WTC11 (cell line): ENCODE data around the gene PARD3B. TPM values are rescaled to one million over a fixed set of nuclear protein-coding genes. Genes with fewer than 3 reads are reported as not detected.

Source experiments
- ATAC-seq: fragments of 200-7000 bp; cut with Tn5 transposase; 2 replicates; pipeline ENCODE4 v1.10.0; 2021; ENCODE audit warnings: mild to moderate bottlenecking, moderate library complexity
- CTCF ChIA-PET: fragments of 300-600 bp; sonication (Branson Sonifier 250); formaldehyde crosslinking; loops from one replicate; lab custom pipeline; 2021; ENCODE audit warnings: antibody characterized with exemption; lab: Charles Lee
- POLR2A ChIA-PET: fragments of 350-600 bp; sonication (Branson Sonifier 250); formaldehyde crosslinking; loops from one replicate; lab custom pipeline; 2021; ENCODE audit warnings: antibody characterized with exemption; lab: Charles Lee
- DNase-seq: peaks from one replicate; pipeline ENCODE4 v3.0.0; 2021; ENCODE audit warnings: low spot score
- H3K27ac Mint-ChIP-seq: 2 replicates; pipeline ENCODE4 v1.8.0; 2021; ENCODE audit warnings: mixed read lengths
- H3K27me3 Mint-ChIP-seq: 2 replicates; pipeline ENCODE4 v1.8.0; 2021; ENCODE audit warnings: low read depth, mild to moderate bottlenecking, moderate library complexity, mixed read lengths
- H3K36me3 Mint-ChIP-seq: 2 replicates; pipeline ENCODE4 v1.8.0; 2021; ENCODE audit warnings: mixed read lengths
- H3K4me1 Mint-ChIP-seq: 2 replicates; pipeline ENCODE4 v1.8.0; 2022; ENCODE audit warnings: mixed read lengths
- H3K4me3 Mint-ChIP-seq: 2 replicates; pipeline ENCODE4 v1.8.0; 2021; ENCODE audit warnings: mild to moderate bottlenecking, moderate library complexity, mixed read lengths
- H3K9me3 Mint-ChIP-seq: 2 replicates; pipeline ENCODE4 v1.8.0; 2021; ENCODE audit warnings: mixed read lengths
- E2F1 ChIP-seq: sonication (generic); formaldehyde crosslinking; IDR thresholded peaks from 2 replicates; pipeline ENCODE4 v1.8.0; 2022; ENCODE audit warnings: mild to moderate bottlenecking, missing genetic modification reagents
- E2F4 ChIP-seq: sonication (generic); formaldehyde crosslinking; IDR thresholded peaks from 2 replicates; pipeline ENCODE4 v1.8.1; 2022; ENCODE audit warnings: low read depth, mild to moderate bottlenecking, moderate library complexity, missing genetic modification reagents, borderline replicate concordance
- E2F5 ChIP-seq: sonication (generic); formaldehyde crosslinking; IDR thresholded peaks from 2 replicates; pipeline ENCODE4 v1.8.1; 2022; ENCODE audit warnings: mild to moderate bottlenecking, moderate library complexity, missing genetic modification reagents
- ETV6 ChIP-seq: sonication (generic); formaldehyde crosslinking; IDR thresholded peaks from 2 replicates; pipeline ENCODE4 v1.8.1; 2022; ENCODE audit warnings: mild to moderate bottlenecking, missing genetic modification reagents
- FOXJ3 ChIP-seq: sonication (generic); formaldehyde crosslinking; IDR thresholded peaks from 2 replicates; pipeline ENCODE4 v1.9.0; 2021; ENCODE audit warnings: missing genetic modification reagents, mild to moderate bottlenecking, borderline replicate concordance
- FOXK1 ChIP-seq: sonication (generic); formaldehyde crosslinking; IDR thresholded peaks from 2 replicates; pipeline ENCODE4 v1.8.0; 2022; ENCODE audit warnings: mild to moderate bottlenecking, moderate library complexity, missing genetic modification reagents
- GRHL2 ChIP-seq: fragments of 250-450 bp; sonication (Bioruptor Pico); IDR thresholded peaks from 2 replicates; pipeline ENCODE4 v1.8.0; 2022; ENCODE audit warnings: mild to moderate bottlenecking, moderate library complexity; ENCODE audit not compliant: insufficient replicate concordance, severe bottlenecking
- GTF2I ChIP-seq: fragments of 250-450 bp; sonication (Bioruptor Pico); conservative IDR thresholded peaks from 2 replicates; pipeline ENCODE4 v1.4.0; 2021; ENCODE audit warnings: mild to moderate bottlenecking
- MAX ChIP-seq: sonication (generic); formaldehyde crosslinking; IDR thresholded peaks from 2 replicates; pipeline ENCODE4 v1.8.0; 2022; ENCODE audit warnings: mild to moderate bottlenecking, missing genetic modification reagents
- MXD4 ChIP-seq: fragments of 250-450 bp; sonication (Bioruptor Pico); IDR thresholded peaks from 2 replicates; pipeline ENCODE4 v1.8.0; 2021; ENCODE audit warnings: mild to moderate bottlenecking, moderate library complexity, borderline replicate concordance
- NFE2L1 ChIP-seq: sonication (generic); formaldehyde crosslinking; IDR thresholded peaks from 2 replicates; pipeline ENCODE4 v1.8.1; 2023; ENCODE audit warnings: missing genetic modification reagents
- NR3C1 ChIP-seq: sonication (generic); formaldehyde crosslinking; conservative IDR thresholded peaks from 2 replicates; pipeline ENCODE4 v1.8.1; 2023; ENCODE audit warnings: low read depth, mild to moderate bottlenecking, missing genetic modification reagents
- PREB ChIP-seq: sonication (generic); formaldehyde crosslinking; IDR thresholded peaks from 2 replicates; pipeline ENCODE4 v1.8.1; 2022; ENCODE audit warnings: mild to moderate bottlenecking, missing genetic modification reagents, moderate library complexity, borderline replicate concordance
- RORB ChIP-seq: fragments of 250-450 bp; sonication (Bioruptor Pico); IDR thresholded peaks from 2 replicates; pipeline ENCODE4 v1.9.0; 2021; ENCODE audit warnings: mild to moderate bottlenecking
- USF2 ChIP-seq: sonication (generic); formaldehyde crosslinking; IDR thresholded peaks from 2 replicates; pipeline ENCODE4 v1.8.1; 2023; ENCODE audit warnings: mild to moderate bottlenecking, missing genetic modification reagents, moderate library complexity
- ZBTB21 ChIP-seq: sonication (generic); formaldehyde crosslinking; IDR thresholded peaks from 2 replicates; pipeline ENCODE4 v1.8.1; 2023; ENCODE audit warnings: mild to moderate bottlenecking, missing genetic modification reagents, borderline replicate concordance
- ZBTB43 ChIP-seq: sonication (generic); formaldehyde crosslinking; IDR thresholded peaks from 2 replicates; pipeline ENCODE4 v1.8.1; 2023; ENCODE audit warnings: mild to moderate bottlenecking, missing genetic modification reagents
- ZNF416 ChIP-seq: fragments of 250-450 bp; sonication (Bioruptor Pico); IDR thresholded peaks from 2 replicates; pipeline ENCODE4 v1.9.0; 2021; ENCODE audit warnings: mild to moderate bottlenecking, inconsistent platforms
- total RNA-seq: library from RNA; stranded (reverse); gene quantifications from 3 replicates; pipeline ENCODE4 v1.2.3, GENCODE V29; 2021

PARD3B gene
- total RNA-seq, 1 experiment from 2014 or later = 5.6 TPM

GRCh38 chr2:204982303-204982702 lies 437.0 kb downstream of the PARD3B start:
- Mint-ChIP-seq H3K27ac (no peak overlapping the region), H3K36me3 (no peaks in the 10 kb centered on the region), H3K27me3 (no peaks in the 10 kb centered on the region), H3K9me3 (peaks cover 8% of the 10 kb centered on the region; the same call in 1 of the 2 replicates), H3K4me3 (no peak overlapping the region), H3K4me1 (peaks cover 38% of the 10 kb centered on the region)
- ChIA-PET CTCF (no interaction called here), POLR2A (no interaction called here)
- TF ChIP-seq NFE2L1 (CRISPR knock-in tag) (peak; percentile 90; the same call in 1 of the 2 replicates), FOXK1 (CRISPR knock-in tag) (0 out of 2 replicates have a peak, but pooled peaks have one; percentile 18), ZNF416 (CRISPR knock-in tag) (no peak), ETV6 (CRISPR knock-in tag) (0 out of 2 replicates have a peak, but pooled peaks have one; percentile 23)
- DNase-seq = no peak
- ATAC-seq = peak; percentile 86

- H3K4me3 Mint-ChIP-seq = no peak overlapping the region
- DNase-seq = no peak
- no peak for TF ChIP-seq NFE2L1 (CRISPR knock-in tag)
- no peak for TF ChIP-seq PREB (CRISPR knock-in tag)
- TF ChIP-seq FOXJ3 (CRISPR knock-in tag) = no peak
- TF ChIP-seq MAX (CRISPR knock-in tag) = no peak
- no peak for TF ChIP-seq GTF2I (CRISPR knock-in tag)
- no peak for TF ChIP-seq ZBTB21 (CRISPR knock-in tag)
- TF ChIP-seq GRHL2 (CRISPR knock-in tag) = no peak
- no peak for TF ChIP-seq RORB (CRISPR knock-in tag)
- no peak for TF ChIP-seq E2F5 (CRISPR knock-in tag)
- no peak for TF ChIP-seq USF2 (CRISPR knock-in tag)
- TF ChIP-seq NR3C1 (CRISPR knock-in tag) = no peak
- no peak for TF ChIP-seq E2F1 (CRISPR knock-in tag)
- no peak for TF ChIP-seq ZBTB43 (CRISPR knock-in tag)
- no peak for TF ChIP-seq MXD4 (CRISPR knock-in tag)
- TF ChIP-seq E2F4 = no peak
- TF ChIP-seq, all 79 proteins: peak for 0
- Mint-ChIP-seq H3K27ac (no peak overlapping the region), H3K4me1 (peaks cover 33% of the 10 kb centered on the region), H3K36me3 (no peaks in the 10 kb centered on the region), H3K9me3 (peaks cover 1% of the 10 kb centered on the region; the same call in 1 of the 2 replicates), H3K27me3 (no peaks in the 10 kb centered on the region)
- POLR2A ChIA-PET = no interaction called here
- 0 out of 2 replicates have a peak, but pooled peaks have one; percentile 25 for ATAC-seq
- CTCF ChIA-PET = no interaction called here
Observed at GRCh38 chr2:204984518-204984917, 439.2 kb downstream of the PARD3B start.
